KMS-11 (cell line): ENCODE measurements around the gene ZNF554.

ENCODE experiments used
- H2AFZ ChIP-seq: fragments of 200-600 bp; sonication (generic); 2 replicates; pipeline ENCODE4 v1.6.1; 2016; ENCODE audit warnings: antibody characterized with exemption, mixed run types, low read depth
- H3K27ac ChIP-seq: fragments of 200-600 bp; sonication (generic); 2 replicates; pipeline ENCODE4 v1.6.1; 2016; ENCODE audit warnings: mild to moderate bottlenecking, mixed run types
- H3K27me3 ChIP-seq: fragments of 200-600 bp; sonication (generic); 2 replicates; pipeline ENCODE4 v1.6.1; 2017; ENCODE audit warnings: mild to moderate bottlenecking, low read depth, mixed run types, moderate library complexity; ENCODE audit not compliant: insufficient read depth
- H3K36me3 ChIP-seq: fragments of 200-600 bp; sonication (generic); 2 replicates; pipeline ENCODE4 v1.6.1; 2017; ENCODE audit warnings: mild to moderate bottlenecking, mixed run types; ENCODE audit not compliant: insufficient read depth
- H3K4me1 ChIP-seq: fragments of 200-600 bp; sonication (generic); 2 replicates; pipeline ENCODE4 v1.6.1; 2016; ENCODE audit warnings: mild to moderate bottlenecking, low read depth, mixed run types; ENCODE audit not compliant: poor library complexity, severe bottlenecking
- H3K4me2 ChIP-seq: fragments of 200-600 bp; sonication (generic); 2 replicates; pipeline ENCODE4 v1.7.0; 2016; ENCODE audit warnings: mild to moderate bottlenecking, mixed run types
- H3K4me3 ChIP-seq: fragments of 200-600 bp; sonication (generic); IDR thresholded peaks from 2 replicates; pipeline ENCODE4 v1.6.1; 2017; ENCODE audit warnings: low read depth, low read length, mixed read lengths; ENCODE audit not compliant: insufficient read depth
- H3K79me2 ChIP-seq: fragments of 200-600 bp; sonication (generic); 2 replicates; pipeline ENCODE4 v1.6.1; 2016; ENCODE audit warnings: low read depth, mixed run types; ENCODE audit not compliant: insufficient read depth
- H3K9ac ChIP-seq: fragments of 200-600 bp; sonication (generic); 2 replicates; pipeline ENCODE4 v1.6.1; 2016; ENCODE audit warnings: mild to moderate bottlenecking, mixed run types
- H4K20me1 ChIP-seq: fragments of 200-600 bp; sonication (generic); 2 replicates; pipeline ENCODE4 v1.6.1; 2016; ENCODE audit warnings: mild to moderate bottlenecking, mixed run types; ENCODE audit not compliant: insufficient read depth
- CTCF ChIP-seq: fragments of 200-600 bp; sonication (generic); conservative IDR thresholded peaks from 2 replicates; pipeline ENCODE4 v1.6.1; 2017; ENCODE audit warnings: low read depth, mild to moderate bottlenecking, antibody characterized with exemption, low read length, moderate library complexity, mixed read lengths

ZNF554 gene

GRCh38 chr19:2793577-2793976 lies 26.1 kb upstream of the ZNF554 start:
- no peaks in the 10 kb centered on the region for H3K36me3 ChIP-seq
- H4K20me1 ChIP-seq = no peaks in the 10 kb centered on the region
- no peaks in the 10 kb centered on the region for H3K27me3 ChIP-seq
- no peaks in the 10 kb centered on the region for H3K4me1 ChIP-seq
- no peak overlapping the region for H3K4me2 ChIP-seq
- TF ChIP-seq CTCF = no peak
- no peak overlapping the region for H3K9ac ChIP-seq
- H2AFZ ChIP-seq = no peak overlapping the region
- no peak overlapping the region for H3K27ac ChIP-seq
- no peaks in the 10 kb centered on the region for H3K79me2 ChIP-seq
- no peak overlapping the region for H3K4me3 ChIP-seq

GRCh38 chr19:2795827-2796658 lies 23.6 kb upstream of the ZNF554 start:
- no peak for TF ChIP-seq CTCF
- Histone ChIP-seq H3K4me1 (no peaks in the 10 kb centered on the region), H3K27ac (no peak overlapping the region), H3K79me2 (no peaks in the 10 kb centered on the region), H3K4me3 (no peak overlapping the region), H3K4me2 (no peak overlapping the region), H3K9ac (no peak overlapping the region), H2AFZ (no peak overlapping the region), H3K36me3 (peaks cover 3% of the 10 kb centered on the region; the same call in 1 of the 2 replicates), H4K20me1 (no peaks in the 10 kb centered on the region), H3K27me3 (no peaks in the 10 kb centered on the region)

GRCh38 chr19:2796659-2797266 lies 22.9 kb upstream of the ZNF554 start:
- Histone ChIP-seq H3K36me3 (peaks cover 3% of the 10 kb centered on the region; the same call in 1 of the 2 replicates), H3K4me2 (no peak overlapping the region)

GRCh38 chr19:2797280-2797679 lies 22.4 kb upstream of the ZNF554 start:
- TF ChIP-seq CTCF = no peak
- Histone ChIP-seq H3K27me3 (no peaks in the 10 kb centered on the region), H3K27ac (no peak overlapping the region), H3K79me2 (no peaks in the 10 kb centered on the region), H3K4me3 (no peak overlapping the region), H3K9ac (no peak overlapping the region), H3K4me2 (no peak overlapping the region), H3K4me1 (no peaks in the 10 kb centered on the region), H2AFZ (no peak overlapping the region), H3K36me3 (peaks cover 3% of the 10 kb centered on the region; the same call in 1 of the 2 replicates), H4K20me1 (no peaks in the 10 kb centered on the region)

More at GRCh38 chr19:2796659-2797266, 22.9 kb upstream of the ZNF554 start:
- no peaks in the 10 kb centered on the region for H3K4me1 ChIP-seq
- no peak for TF ChIP-seq CTCF
- H3K4me3 ChIP-seq = no peak overlapping the region
- H3K27ac ChIP-seq = no peak overlapping the region
- H3K79me2 ChIP-seq = no peaks in the 10 kb centered on the region
- H2AFZ ChIP-seq = no peak overlapping the region
- no peak overlapping the region for H3K9ac ChIP-seq
- H4K20me1 ChIP-seq = no peaks in the 10 kb centered on the region
- H3K27me3 ChIP-seq = no peaks in the 10 kb centered on the region
